ENCODE results near the gene TFAM. TPM values are rescaled to one million over a fixed set of nuclear protein-coding genes. Genes with fewer than 3 reads are reported as not detected.

Gene TFAM
- total RNA-seq, 1 experiment from 2014 or later: 57.6 TPM

DNA sequence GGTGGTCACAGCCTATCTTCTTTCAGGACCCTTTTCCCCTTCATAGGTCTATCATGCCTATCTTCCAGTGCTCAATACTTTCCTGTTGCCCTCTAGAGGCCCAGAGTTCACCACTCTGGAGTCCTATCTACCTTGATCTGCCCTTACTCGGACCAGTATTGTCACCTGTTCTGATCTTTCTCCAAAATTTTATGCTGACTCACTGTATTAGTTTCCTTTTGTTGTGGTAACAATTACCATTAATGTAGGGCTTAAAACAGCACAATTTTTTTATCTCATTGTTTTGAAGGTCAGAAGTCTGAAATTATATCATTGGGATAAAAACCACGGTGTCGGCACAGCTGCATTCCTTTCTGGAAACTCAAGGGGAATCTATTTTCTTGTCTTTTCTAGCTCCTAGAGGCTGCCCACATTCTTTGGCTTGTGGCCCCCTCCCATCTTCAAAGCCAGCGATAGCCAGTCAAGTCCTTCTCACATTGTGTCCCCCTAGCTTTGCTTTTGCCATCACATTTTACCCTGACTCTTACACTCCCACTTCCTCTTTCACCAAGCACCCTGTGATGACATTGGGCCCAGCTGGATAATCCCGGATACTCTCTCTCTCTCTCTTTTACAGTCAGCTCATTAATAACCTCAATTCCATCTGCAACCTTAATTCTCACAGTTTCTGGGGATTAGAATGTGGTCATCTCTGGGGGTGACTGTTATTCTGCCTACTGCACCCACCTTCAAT, 54.6 kb downstream of the TFAM start:
- no peak for TF ChIP-seq SP1 (IDR thresholded peaks at IDR 0.05; ENCODE audit: low read depth)
- no peak for TF ChIP-seq POLR2AphosphoS5 (IDR thresholded peaks at IDR 0.05; ENCODE audit: low read depth, low read length)
- TF ChIP-seq RAD21 (IDR thresholded peaks at IDR 0.05; ENCODE audit: low read depth): no peak
- no peak for TF ChIP-seq JUND (IDR thresholded peaks at IDR 0.05)
- no peak for TF ChIP-seq ELF1 (IDR thresholded peaks at IDR 0.05; ENCODE audit: borderline replicate concordance, low read depth)
- TF ChIP-seq TCF7L2 (IDR thresholded peaks at IDR 0.05; ENCODE audit: borderline replicate concordance, extremely low read depth, insufficient read depth, insufficient read length): no peak
- TF ChIP-seq YY1 (IDR thresholded peaks at IDR 0.05; ENCODE audit: extremely low read depth, insufficient replicate concordance, low read depth, low read length): no peak
- TF ChIP-seq EZH2 (IDR thresholded peaks at IDR 0.05): no peak
- TF ChIP-seq ATF3 (IDR thresholded peaks at IDR 0.05): no peak
- TF ChIP-seq ZNF274 (IDR thresholded peaks at IDR 0.05; ENCODE audit: low read depth, low read length): no peak
- TF ChIP-seq ZFX (IDR thresholded peaks at IDR 0.05): no peak
- no peak for TF ChIP-seq ZBTB33 (IDR thresholded peaks at IDR 0.05; ENCODE audit: extremely low read depth, insufficient replicate concordance, low read length)
- no peak for TF ChIP-seq SIN3A (IDR thresholded peaks at IDR 0.05; ENCODE audit: low read depth)
- no peak for TF ChIP-seq POLR2A (IDR thresholded peaks at IDR 0.05; ENCODE audit: borderline replicate concordance, extremely low read depth, insufficient read depth, insufficient read length)
- no peak for TF ChIP-seq EGR1 (IDR thresholded peaks at IDR 0.05; ENCODE audit: low read depth)
- TF ChIP-seq, protein P1, sequence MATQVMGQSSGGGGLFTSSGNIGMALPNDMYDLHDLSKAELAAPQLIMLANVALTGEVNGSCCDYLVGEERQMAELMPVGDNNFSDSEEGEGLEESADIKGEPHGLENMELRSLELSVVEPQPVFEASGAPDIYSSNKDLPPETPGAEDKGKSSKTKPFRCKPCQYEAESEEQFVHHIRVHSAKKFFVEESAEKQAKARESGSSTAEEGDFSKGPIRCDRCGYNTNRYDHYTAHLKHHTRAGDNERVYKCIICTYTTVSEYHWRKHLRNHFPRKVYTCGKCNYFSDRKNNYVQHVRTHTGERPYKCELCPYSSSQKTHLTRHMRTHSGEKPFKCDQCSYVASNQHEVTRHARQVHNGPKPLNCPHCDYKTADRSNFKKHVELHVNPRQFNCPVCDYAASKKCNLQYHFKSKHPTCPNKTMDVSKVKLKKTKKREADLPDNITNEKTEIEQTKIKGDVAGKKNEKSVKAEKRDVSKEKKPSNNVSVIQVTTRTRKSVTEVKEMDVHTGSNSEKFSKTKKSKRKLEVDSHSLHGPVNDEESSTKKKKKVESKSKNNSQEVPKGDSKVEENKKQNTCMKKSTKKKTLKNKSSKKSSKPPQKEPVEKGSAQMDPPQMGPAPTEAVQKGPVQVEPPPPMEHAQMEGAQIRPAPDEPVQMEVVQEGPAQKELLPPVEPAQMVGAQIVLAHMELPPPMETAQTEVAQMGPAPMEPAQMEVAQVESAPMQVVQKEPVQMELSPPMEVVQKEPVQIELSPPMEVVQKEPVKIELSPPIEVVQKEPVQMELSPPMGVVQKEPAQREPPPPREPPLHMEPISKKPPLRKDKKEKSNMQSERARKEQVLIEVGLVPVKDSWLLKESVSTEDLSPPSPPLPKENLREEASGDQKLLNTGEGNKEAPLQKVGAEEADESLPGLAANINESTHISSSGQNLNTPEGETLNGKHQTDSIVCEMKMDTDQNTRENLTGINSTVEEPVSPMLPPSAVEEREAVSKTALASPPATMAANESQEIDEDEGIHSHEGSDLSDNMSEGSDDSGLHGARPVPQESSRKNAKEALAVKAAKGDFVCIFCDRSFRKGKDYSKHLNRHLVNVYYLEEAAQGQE (IDR thresholded peaks at IDR 0.05; ENCODE audit: low read depth): no peak
- no peak for TF ChIP-seq CEBPB (IDR thresholded peaks at IDR 0.05; ENCODE audit: low read depth)
- no peak for TF ChIP-seq EZH2phosphoT487 (IDR thresholded peaks at IDR 0.05; ENCODE audit: borderline replicate concordance)
- Histone ChIP-seq H3K4me1 (ENCODE audit: control insufficient read depth in 1 of 2, insufficient read depth in 2 of 2, low read length in 2 of 2) (peaks cover 19 to 20% of the 10 kb centered on the region in 2 experiments; a peak in 3 of 4 replicates), H3K36me3 (ENCODE audit: control insufficient read depth in 1 of 2, insufficient read depth in 2 of 2, low read length in 2 of 2) (no peaks in the 10 kb centered on the region), H3K27ac (ENCODE audit: low read depth, low read length) (no peak overlapping the region), H4K20me1 (ENCODE audit: insufficient read depth) (no peaks in the 10 kb centered on the region), H3K4me2 (ENCODE audit: low read length) (no peak overlapping the region), H3K9ac (ENCODE audit: low read length) (no peak overlapping the region), H3K27me3 (ENCODE audit: insufficient read depth, low read length) (no peaks in the 10 kb centered on the region), H3K79me2 (ENCODE audit: insufficient read depth, low read length) (no peaks in the 10 kb centered on the region), H2AFZ (ENCODE audit: low read depth, low read length, poor library complexity, severe bottlenecking) (no peak overlapping the region), H3K9me2 (ENCODE audit: insufficient read depth) (no peaks in the 10 kb centered on the region), H3K4me3 (replicated peaks in 1 of 2; ENCODE audit: low read depth in 1 of 2, low read length in 2 of 2) (no peak overlapping the region), H3K9me3 (ENCODE audit: control insufficient read depth in 1 of 2, insufficient read depth in 1 of 2, low read depth in 1 of 2, low read length in 2 of 2) (no peaks in the 10 kb centered on the region)
- DNase-seq (ENCODE audit: low read depth, low spot score): no peak
- RAD21 ChIA-PET (ENCODE audit: low non-redundant PET in 1 of 2, low total read pairs in 2 of 2, uncharacterized antibody in 2 of 2, unreplicated experiment in 2 of 2): no interaction called here
- BruUV-seq (replicated peaks): no TSS peak
- no peak for ATAC-seq
- CTCF ChIA-PET: no interaction called here
- POLR2A ChIA-PET: no interaction called here
- intact Hi-C loops (cut with micrococcal nuclease): no loop called here

Measured in HCT116 (cell line).